Stimulated activated CD8-positive, alpha-beta memory T cell treated with anti-CD3 and anti-CD28 coated beads, Interleukin-2, amount 100 ng/mL, for 1 hour (primary cell): ENCODE measurements around the gene C2CD2.

Experiments used
- DNase-seq, 2 donors: peaks; one replicate each; pipeline ENCODE4 v3.0.0-alpha.2; 2020; ENCODE audit warnings: low read depth in 2 of 2

The C2CD2 gene

GRCh38 chr21:41932576-41933312 lies 21.1 kb downstream of the C2CD2 start:
- no peak for DNase-seq

GRCh38 chr21:41932191-41932575 lies 21.6 kb downstream of the C2CD2 start:
- DNase-seq, result no peak

- DNase-seq, result no peak
These were observed 22.8 kb downstream of the C2CD2 start for GRCh38 chr21:41931041-41931451.

GRCh38 chr21:41929248-41929647 lies 24.6 kb downstream of the C2CD2 start:
- DNase-seq, result no peak

- no peak for DNase-seq
These were observed 25.1 kb downstream of the C2CD2 start for GRCh38 chr21:41928621-41929220.

GRCh38 chr21:41927727-41928409 lies 25.9 kb downstream of the C2CD2 start:
- DNase-seq, result no peak

GRCh38 chr21:41926807-41927171 lies 27.0 kb downstream of the C2CD2 start:
- DNase-seq, result no peak

- no peak for DNase-seq
These were observed 27.6 kb downstream of the C2CD2 start for GRCh38 chr21:41926117-41926806.

- no peak for DNase-seq
These were observed 28.1 kb downstream of the C2CD2 start for GRCh38 chr21:41925767-41926116.

GRCh38 chr21:41924368-41924754 lies 29.5 kb downstream of the C2CD2 start:
- DNase-seq, result no peak

- DNase-seq, result no peak
These were observed 30.0 kb downstream of the C2CD2 start for GRCh38 chr21:41923631-41924367.

GRCh38 chr21:41923186-41923585 lies 30.6 kb downstream of the C2CD2 start:
- DNase-seq, result no peak

GRCh38 chr21:41921021-41921420 lies 32.8 kb downstream of the C2CD2 start:
- no peak for DNase-seq

- DNase-seq, result no peak
These were observed 33.3 kb downstream of the C2CD2 start for GRCh38 chr21:41920476-41920875.

GRCh38 chr21:41919666-41920398 lies 34.0 kb downstream of the C2CD2 start:
- no peak for DNase-seq

GRCh38 chr21:41918561-41919358 lies 35.1 kb downstream of the C2CD2 start:
- no peak for DNase-seq

GRCh38 chr21:41917531-41917930 lies 36.3 kb downstream of the C2CD2 start:
- DNase-seq, result no peak

- no peak for DNase-seq
These were observed 36.9 kb downstream of the C2CD2 start for GRCh38 chr21:41916888-41917433.

GRCh38 chr21:41914965-41915364 lies 38.9 kb downstream of the C2CD2 start:
- no peak for DNase-seq

- no peak for DNase-seq
These were observed 39.5 kb downstream of the C2CD2 start for GRCh38 chr21:41914358-41914757.
